Lower leg skin (tissue), 3 donors: ENCODE results near the gene NUDT22.

Experiments
- POLR2A ChIP-seq, 2 donors: fragments of 450-650 bp; IDR thresholded peaks; one replicate each; pipeline ENCODE4 v1.6.1; 2016 to 2017; ENCODE audit warnings: antibody characterized with exemption in 2 of 2, mild to moderate bottlenecking in 1 of 2, moderate library complexity in 1 of 2
- TF ChIP-seq, protein P1 (sequence below), 3 donors: fragments of 450-650 bp; IDR thresholded peaks; one replicate each; pipeline ENCODE4 v1.5.1; 2016; ENCODE audit warnings: antibody characterized with exemption in 3 of 3, mild to moderate bottlenecking in 3 of 3, moderate library complexity in 2 of 3

DNA sequence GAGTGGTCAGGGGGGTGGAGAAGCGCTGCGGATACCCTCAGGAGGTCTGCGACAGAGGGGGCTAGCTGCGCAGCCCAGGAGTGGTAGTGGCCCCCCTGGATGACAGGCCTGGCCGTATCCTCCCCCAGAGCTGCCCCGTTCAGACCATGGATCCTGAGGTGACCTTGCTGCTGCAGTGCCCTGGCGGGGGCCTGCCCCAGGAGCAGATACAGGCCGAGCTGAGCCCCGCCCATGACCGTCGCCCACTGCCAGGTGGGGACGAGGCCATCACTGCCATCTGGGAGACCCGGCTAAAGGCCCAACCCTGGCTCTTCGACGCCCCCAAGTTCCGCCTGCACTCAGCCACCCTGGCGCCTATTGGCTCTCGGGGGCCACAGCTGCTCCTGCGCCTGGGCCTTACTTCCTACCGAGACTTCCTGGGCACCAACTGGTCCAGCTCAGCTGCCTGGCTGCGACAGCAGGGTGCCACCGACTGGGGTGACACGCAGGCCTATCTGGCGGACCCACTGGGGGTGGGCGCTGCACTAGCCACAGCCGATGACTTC, 505 bp downstream of the NUDT22 start:
- TF ChIP-seq, protein P1, sequence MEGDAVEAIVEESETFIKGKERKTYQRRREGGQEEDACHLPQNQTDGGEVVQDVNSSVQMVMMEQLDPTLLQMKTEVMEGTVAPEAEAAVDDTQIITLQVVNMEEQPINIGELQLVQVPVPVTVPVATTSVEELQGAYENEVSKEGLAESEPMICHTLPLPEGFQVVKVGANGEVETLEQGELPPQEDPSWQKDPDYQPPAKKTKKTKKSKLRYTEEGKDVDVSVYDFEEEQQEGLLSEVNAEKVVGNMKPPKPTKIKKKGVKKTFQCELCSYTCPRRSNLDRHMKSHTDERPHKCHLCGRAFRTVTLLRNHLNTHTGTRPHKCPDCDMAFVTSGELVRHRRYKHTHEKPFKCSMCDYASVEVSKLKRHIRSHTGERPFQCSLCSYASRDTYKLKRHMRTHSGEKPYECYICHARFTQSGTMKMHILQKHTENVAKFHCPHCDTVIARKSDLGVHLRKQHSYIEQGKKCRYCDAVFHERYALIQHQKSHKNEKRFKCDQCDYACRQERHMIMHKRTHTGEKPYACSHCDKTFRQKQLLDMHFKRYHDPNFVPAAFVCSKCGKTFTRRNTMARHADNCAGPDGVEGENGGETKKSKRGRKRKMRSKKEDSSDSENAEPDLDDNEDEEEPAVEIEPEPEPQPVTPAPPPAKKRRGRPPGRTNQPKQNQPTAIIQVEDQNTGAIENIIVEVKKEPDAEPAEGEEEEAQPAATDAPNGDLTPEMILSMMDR (IDR thresholded peaks at IDR 0.05) = no peak
- no peak for TF ChIP-seq POLR2A (IDR thresholded peaks at IDR 0.05)
